Adipocyte (in vitro differentiated cells): ENCODE results near the gene PRR15.

Experiments used
- DNase-seq: peaks from one replicate; pipeline ENCODE4 v3.0.0-alpha.2; 2015; ENCODE audit warnings: low read depth
- H3K27me3 ChIP-seq: replicated peaks from 2 replicates; pipeline ENCODE4 v1.7.0; 2013; ENCODE audit warnings: mild to moderate bottlenecking, low read length, moderate library complexity; ENCODE audit not compliant: control insufficient read depth, insufficient read depth
- H3K36me3 ChIP-seq: 2 replicates; pipeline ENCODE4 v1.7.0; 2013; ENCODE audit warnings: low read length, mild to moderate bottlenecking, moderate library complexity; ENCODE audit not compliant: control insufficient read depth, insufficient read depth, severe bottlenecking
- H3K4me1 ChIP-seq: 2 replicates; pipeline ENCODE4 v1.7.0; 2013; ENCODE audit warnings: mild to moderate bottlenecking, low read length, moderate library complexity; ENCODE audit not compliant: control insufficient read depth, insufficient read depth
- H3K4me3 ChIP-seq: 2 replicates; pipeline ENCODE4 v1.7.0; 2013; ENCODE audit warnings: mild to moderate bottlenecking, low read length, moderate library complexity
- H3K9ac ChIP-seq: 2 replicates; pipeline ENCODE4 v1.7.0; 2013; ENCODE audit warnings: mild to moderate bottlenecking, low read length, moderate library complexity
- H3K9me3 ChIP-seq: 2 replicates; pipeline ENCODE4 v1.7.0; 2013; ENCODE audit warnings: mild to moderate bottlenecking, low read length, moderate library complexity; ENCODE audit not compliant: control insufficient read depth

PRR15 gene

GRCh38 chr7:29555061-29555460 is 8.6 kb upstream of the PRR15 start:
- Histone ChIP-seq H3K9me3 (no peaks in the 10 kb centered on the region), H3K4me1 (no peaks in the 10 kb centered on the region), H3K36me3 (no peaks in the 10 kb centered on the region), H3K4me3 (no peak overlapping the region), H3K9ac (no peak overlapping the region), H3K27me3 (no peaks in the 10 kb centered on the region)
- DNase-seq = no peak

GRCh38 chr7:29556405-29557195 is 7.0 kb upstream of the PRR15 start:
- H3K4me1 ChIP-seq = no peaks in the 10 kb centered on the region
- no peaks in the 10 kb centered on the region for H3K9me3 ChIP-seq
- no peak overlapping the region for H3K4me3 ChIP-seq
- H3K27me3 ChIP-seq = no peaks in the 10 kb centered on the region
- DNase-seq = no peak
- H3K9ac ChIP-seq = no peak overlapping the region
- no peaks in the 10 kb centered on the region for H3K36me3 ChIP-seq

DNA sequence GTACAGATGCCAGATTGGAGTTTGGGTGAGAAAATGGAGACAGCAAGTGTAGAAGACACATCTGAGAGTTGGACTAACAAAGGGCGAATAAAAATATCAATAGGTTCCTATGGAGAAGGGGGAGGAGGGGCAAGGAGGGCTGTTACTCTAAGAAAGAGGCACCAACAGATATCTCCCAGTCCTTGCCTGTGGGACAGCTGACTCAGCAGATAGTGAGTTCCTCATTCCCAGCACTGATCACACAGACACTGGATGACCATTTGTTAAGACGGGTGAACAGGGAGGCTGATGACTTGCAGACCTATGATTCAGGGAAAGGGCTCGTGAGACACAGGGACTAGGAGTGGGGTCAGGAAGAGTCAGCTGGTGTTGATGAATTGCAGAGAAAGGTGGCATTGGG is 5.7 kb upstream of the PRR15 start:
- Histone ChIP-seq H3K9me3 (no peaks in the 10 kb centered on the region), H3K9ac (no peak overlapping the region), H3K36me3 (no peaks in the 10 kb centered on the region), H3K4me3 (no peak overlapping the region), H3K4me1 (no peaks in the 10 kb centered on the region), H3K27me3 (no peaks in the 10 kb centered on the region)
- no peak for DNase-seq

DNA sequence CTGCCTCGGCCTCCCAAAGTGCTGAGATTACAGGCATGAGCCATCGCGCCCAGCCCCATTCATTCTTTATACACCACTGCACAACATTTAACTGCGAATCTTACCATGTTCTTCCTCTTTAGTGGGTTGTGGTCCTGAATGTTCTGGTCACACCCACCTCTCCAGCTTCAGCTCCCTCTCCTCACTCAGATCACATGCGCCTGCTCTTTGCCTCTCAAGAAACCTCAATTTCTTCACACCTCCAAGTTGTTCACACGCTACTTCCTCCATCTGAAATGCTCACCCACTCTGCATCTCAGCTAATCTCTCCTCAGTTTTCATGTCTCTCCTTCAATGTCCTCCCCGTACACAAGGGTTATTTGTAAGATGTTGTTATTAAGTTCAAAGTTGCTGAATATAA is 2.4 kb upstream of the PRR15 start:
- Histone ChIP-seq H3K4me3 (peak overlapping the region; percentile 44), H3K36me3 (no peaks in the 10 kb centered on the region), H3K27me3 (no peaks in the 10 kb centered on the region), H3K9ac (no peak overlapping the region), H3K4me1 (peaks cover 16% of the 10 kb centered on the region), H3K9me3 (no peaks in the 10 kb centered on the region)
- DNase-seq = no peak

DNA sequence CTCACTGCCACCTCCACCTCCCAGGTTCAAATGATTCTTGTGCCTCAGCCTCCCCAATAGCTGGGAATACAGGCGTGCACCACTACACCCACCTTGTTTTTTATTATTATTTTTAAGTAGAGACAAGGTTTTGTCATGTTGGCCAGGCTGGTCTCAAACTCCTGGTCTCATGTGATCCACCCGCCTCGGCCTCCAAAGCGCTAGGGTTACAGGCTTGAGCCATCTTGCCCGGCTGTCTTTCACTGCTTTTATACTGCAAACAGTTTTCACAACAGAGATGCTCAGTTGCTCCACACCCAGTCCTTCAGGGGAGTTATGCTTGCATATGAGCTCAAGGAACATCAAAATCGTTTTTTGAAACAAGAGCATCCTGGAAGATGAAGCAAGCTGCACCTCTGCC is 1.3 kb upstream of the PRR15 start:
- Histone ChIP-seq H3K4me1 (peaks cover 16% of the 10 kb centered on the region), H3K27me3 (no peaks in the 10 kb centered on the region), H3K9ac (no peak overlapping the region), H3K9me3 (no peaks in the 10 kb centered on the region), H3K36me3 (no peaks in the 10 kb centered on the region), H3K4me3 (peak overlapping the region; percentile 44)
- DNase-seq = peak; percentile 16

DNA sequence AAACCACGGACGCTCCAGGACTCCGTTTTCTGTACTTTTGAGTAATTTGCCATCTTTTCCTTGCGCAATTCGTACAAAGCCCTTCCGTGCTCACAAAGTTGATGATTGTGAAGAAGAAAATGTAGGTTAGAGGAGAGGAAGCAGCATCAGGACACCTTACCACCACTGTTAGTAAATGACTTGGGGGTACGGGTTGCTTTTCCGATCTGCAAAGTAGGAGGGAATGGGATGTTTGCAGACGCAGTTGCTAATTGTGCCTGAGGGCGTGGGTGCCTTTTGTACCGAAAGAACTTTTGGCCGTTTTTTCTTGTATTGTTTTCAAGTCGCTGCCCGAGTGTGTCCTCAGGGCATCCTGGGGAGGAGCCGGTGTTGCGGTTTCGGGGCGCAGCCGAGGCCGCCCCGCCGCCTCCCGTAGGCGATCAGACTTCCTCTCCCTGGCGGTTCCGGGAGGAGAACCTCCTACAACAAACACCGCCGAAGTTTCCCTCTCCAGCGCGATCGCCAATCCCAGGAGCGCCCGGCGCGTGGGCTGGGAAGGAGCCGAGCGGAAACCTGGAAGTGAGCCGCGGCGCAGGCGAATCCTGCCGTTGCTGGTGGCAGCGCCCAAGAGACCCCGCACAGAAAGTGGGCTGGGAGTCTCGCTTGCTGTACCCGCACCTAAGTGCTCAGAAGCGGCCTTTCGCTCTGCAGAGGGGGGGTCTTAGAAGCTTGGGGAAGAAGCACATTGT is 1.0 kb downstream of the PRR15 start:
- no peaks in the 10 kb centered on the region for H3K9me3 ChIP-seq
- peak overlapping the region; percentile 82 for H3K9ac ChIP-seq
- DNase-seq = peak; percentile 88
- no peaks in the 10 kb centered on the region for H3K36me3 ChIP-seq
- H3K4me1 ChIP-seq = peaks cover 19% of the 10 kb centered on the region
- H3K27me3 ChIP-seq = no peaks in the 10 kb centered on the region
- H3K4me3 ChIP-seq = peak overlapping the region; percentile 84

GRCh38 chr7:29565224-29565630 is 1.6 kb downstream of the PRR15 start:
- Histone ChIP-seq H3K36me3 (no peaks in the 10 kb centered on the region), H3K9me3 (no peaks in the 10 kb centered on the region), H3K4me1 (peaks cover 20% of the 10 kb centered on the region), H3K27me3 (no peaks in the 10 kb centered on the region), H3K9ac (peak overlapping the region; percentile 82), H3K4me3 (peak overlapping the region; percentile 84)
- DNase-seq = peak; percentile 67

DNA sequence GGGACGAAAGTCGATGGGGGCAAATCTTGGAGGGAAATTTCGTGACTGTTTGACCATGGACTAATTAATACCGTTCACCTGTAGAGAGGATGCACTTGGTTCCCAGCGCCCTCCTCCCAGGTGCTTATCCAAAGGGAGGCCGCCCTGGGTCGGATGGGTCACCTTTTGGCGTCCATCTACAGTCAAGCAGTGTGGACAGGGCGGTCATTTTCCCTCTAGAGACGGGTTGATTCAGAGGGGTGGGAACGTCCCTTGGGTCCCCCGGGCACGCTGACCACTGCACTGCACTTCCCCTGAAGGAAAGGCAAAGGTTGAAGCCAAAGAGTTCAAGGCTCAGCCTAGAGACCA is 2.0 kb downstream of the PRR15 start:
- no peak for DNase-seq
- Histone ChIP-seq H3K4me1 (peaks cover 24% of the 10 kb centered on the region), H3K9me3 (no peaks in the 10 kb centered on the region), H3K27me3 (no peaks in the 10 kb centered on the region), H3K9ac (peak overlapping the region; percentile 82), H3K36me3 (no peaks in the 10 kb centered on the region), H3K4me3 (peak overlapping the region; percentile 84)

- H3K9ac ChIP-seq = peak overlapping the region; percentile 82
- H3K4me1 ChIP-seq = peaks cover 28% of the 10 kb centered on the region
- H3K9me3 ChIP-seq = no peaks in the 10 kb centered on the region
- H3K36me3 ChIP-seq = no peaks in the 10 kb centered on the region
- DNase-seq = peak; percentile 57
- no peaks in the 10 kb centered on the region for H3K27me3 ChIP-seq
- peak overlapping the region; percentile 84 for H3K4me3 ChIP-seq
Measured at GRCh38 chr7:29565982-29566746, 2.5 kb downstream of the PRR15 start.

DNA sequence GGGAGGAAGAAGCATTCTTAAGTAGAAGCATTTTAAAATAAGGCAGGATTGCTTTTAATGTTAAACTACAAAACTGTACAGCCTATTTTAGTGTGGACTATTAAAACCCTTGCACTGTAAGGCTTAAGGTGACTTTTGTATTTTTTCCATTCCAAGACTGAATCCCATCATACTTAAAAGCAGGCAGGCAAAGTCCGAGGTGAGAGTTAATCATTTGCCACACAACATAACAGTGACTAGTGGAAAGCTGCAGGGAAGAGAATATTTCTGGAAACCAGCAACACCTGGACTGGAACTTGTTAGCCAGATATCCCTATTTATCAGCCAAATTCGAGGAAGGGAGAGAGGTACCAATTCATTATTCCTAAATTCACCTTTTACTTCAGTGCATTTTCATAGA is 3.5 kb downstream of the PRR15 start:
- H3K27me3 ChIP-seq = no peaks in the 10 kb centered on the region
- H3K36me3 ChIP-seq = no peaks in the 10 kb centered on the region
- H3K9me3 ChIP-seq = no peaks in the 10 kb centered on the region
- no peak for DNase-seq
- peaks cover 28% of the 10 kb centered on the region for H3K4me1 ChIP-seq
- no peak overlapping the region for H3K9ac ChIP-seq
- no peak overlapping the region for H3K4me3 ChIP-seq

GRCh38 chr7:29569648-29570047 is 6.0 kb downstream of the PRR15 start:
- H3K36me3 ChIP-seq = no peaks in the 10 kb centered on the region
- no peaks in the 10 kb centered on the region for H3K27me3 ChIP-seq
- H3K9ac ChIP-seq = no peak overlapping the region
- no peak overlapping the region for H3K4me3 ChIP-seq
- H3K4me1 ChIP-seq = peaks cover 37% of the 10 kb centered on the region
- DNase-seq = no peak
- H3K9me3 ChIP-seq = no peaks in the 10 kb centered on the region
